A549 (cell line): ENCODE data around the gene MTA3. TPM values are rescaled to one million over a fixed set of nuclear protein-coding genes. Genes with fewer than 3 reads are reported as not detected.

Source experiments
- ATAC-seq, 2 experiments: fragments of 200-7000 bp in 1 of 2; fragments of >200 bp in 1 of 2; cut with Nextera tagmentation in 1 of 2; cut with Tn5 transposase in 1 of 2; 3 replicates each; pipeline versions ENCODE4 v1.8.0 to v1.9.1; 2018 to 2020; ENCODE audit warnings: mild to moderate bottlenecking in 1 of 2, moderate library complexity in 1 of 2
- CTCF ChIA-PET: fragments of 300-600 bp; sonication (Branson Sonifier 250); formaldehyde crosslinking; extraction: SDS; loops from one replicate; lab custom pipeline; 2021; ENCODE audit warnings: antibody characterized with exemption, inconsistent platforms; lab: Yijun Ruan, JAX
- POLR2A ChIA-PET: fragments of 350-600 bp; formaldehyde crosslinking; extraction: SDS; loops from one replicate; lab custom pipeline; 2021; ENCODE audit warnings: antibody characterized with exemption, inconsistent platforms; lab: Yijun Ruan, JAX
- DNase-seq, 2 experiments: peaks; one replicate each; pipeline versions ENCODE4 v3.0.0 to v3.0.0-alpha.2; 2011 to 2016; ENCODE audit warnings: low read depth in 1 of 2, low spot score in 1 of 2
- FAIRE-seq: peaks from 2 replicates; lab custom pipeline; 2011; peaks lifted over from hg19 to GRCh38; lab: Jason Lieb, UNC
- H3K27ac ChIP-seq, 2 experiments: fragments of >200 bp; sonication (Bioruptor Twin); formaldehyde crosslinking; 3 replicates each; pipeline ENCODE4 v1.5.1; 2016 to 2017
- H3K4me1 ChIP-seq: fragments of >200 bp; sonication (Bioruptor Twin); formaldehyde crosslinking; 3 replicates; pipeline ENCODE4 v1.6.1; 2016
- H3K4me2 ChIP-seq: fragments of >200 bp; sonication (Bioruptor Twin); formaldehyde crosslinking; 3 replicates; pipeline ENCODE4 v1.6.1; 2016
- H3K4me3 ChIP-seq: fragments of >200 bp; sonication (Bioruptor Twin); formaldehyde crosslinking; 3 replicates; pipeline ENCODE4 v1.5.1; 2016
- H3K9me3 ChIP-seq: fragments of >200 bp; sonication (Bioruptor Twin); formaldehyde crosslinking; 3 replicates; pipeline ENCODE4 v1.6.1; 2016
- ATOH8 ChIP-seq: fragments of 250-450 bp; sonication (Bioruptor Pico); IDR thresholded peaks from 2 replicates; pipeline ENCODE4 v1.5.0; 2020; ENCODE audit warnings: low read depth, mild to moderate bottlenecking, moderate library complexity
- CBX8 ChIP-seq: fragments of 200-600 bp; sonication (generic); IDR thresholded peaks from 2 replicates; pipeline ENCODE4 v1.6.1; 2016
- CEBPB ChIP-seq, 2 experiments: fragments of >200 bp in 1 of 2; sonication (Bioruptor Twin) in 1 of 2; formaldehyde crosslinking in 1 of 2; IDR thresholded peaks; 2 replicates each; pipeline ENCODE4 v1.6.1; 2012 to 2016
- CHD2 ChIP-seq: fragments of 150-350 bp; IDR thresholded peaks from 2 replicates; pipeline ENCODE4 v1.6.1; 2014; ENCODE audit warnings: low read length; ENCODE audit not compliant: partially characterized antibody
- CHD4 ChIP-seq: fragments of 200-600 bp; sonication (generic); IDR thresholded peaks from 2 replicates; pipeline ENCODE4 v1.6.1; 2016; ENCODE audit warnings: antibody characterized with exemption, mild to moderate bottlenecking, borderline replicate concordance
- CTCF ChIP-seq: fragments of >200 bp; sonication (Bioruptor Twin); formaldehyde crosslinking; IDR thresholded peaks from 3 replicates; pipeline ENCODE4 v1.5.1; 2016
- E2F6 ChIP-seq: IDR thresholded peaks from 2 replicates; pipeline ENCODE4 v1.6.1; 2012; ENCODE audit warnings: low read depth, borderline replicate concordance
- EHMT2 ChIP-seq: fragments of 200-600 bp; sonication (generic); IDR thresholded peaks from 2 replicates; pipeline ENCODE4 v1.6.1; 2016; ENCODE audit warnings: antibody characterized with exemption, low read depth, mild to moderate bottlenecking, moderate library complexity
- EP300 ChIP-seq, 2 experiments: fragments of >200 bp; sonication (Bioruptor Twin); formaldehyde crosslinking; IDR thresholded peaks; 2 replicates in 1 of 2; 3 replicates in 1 of 2; pipeline ENCODE4 v1.6.1; 2016 to 2017
- FOSB ChIP-seq: fragments of 250-450 bp; sonication (Bioruptor Pico); IDR thresholded peaks from 2 replicates; pipeline ENCODE4 v1.5.0; 2020; ENCODE audit warnings: mild to moderate bottlenecking, moderate library complexity
- FOXS1 ChIP-seq: fragments of 250-450 bp; sonication (Bioruptor Pico); IDR thresholded peaks from 2 replicates; pipeline ENCODE4 v1.5.0; 2020; ENCODE audit warnings: mild to moderate bottlenecking, moderate library complexity
- HDAC2 ChIP-seq: fragments of 200-600 bp; sonication (generic); IDR thresholded peaks from 2 replicates; pipeline ENCODE4 v1.6.1; 2016
- HES2 ChIP-seq: fragments of >200 bp; sonication (Bioruptor Twin); formaldehyde crosslinking; IDR thresholded peaks from 2 replicates; pipeline ENCODE4 v1.6.1; 2016
- JUN ChIP-seq, 2 experiments: fragments of >200 bp; sonication (Bioruptor Twin); formaldehyde crosslinking; IDR thresholded peaks; 2 replicates in 1 of 2; 3 replicates in 1 of 2; pipeline ENCODE4 v1.6.1; 2016 to 2017
- KDM1A ChIP-seq: fragments of 200-600 bp; sonication (generic); IDR thresholded peaks from 2 replicates; pipeline ENCODE4 v1.6.1; 2016; ENCODE audit warnings: low read depth, mild to moderate bottlenecking
- KDM5A ChIP-seq: fragments of 200-600 bp; sonication (generic); IDR thresholded peaks from 2 replicates; pipeline ENCODE4 v1.6.1; 2016; ENCODE audit warnings: antibody characterized with exemption, mild to moderate bottlenecking
- MAFK ChIP-seq: fragments of 450-650 bp; IDR thresholded peaks from 2 replicates; pipeline ENCODE4 v1.6.1; 2014; ENCODE audit not compliant: partially characterized antibody
- MAZ ChIP-seq: fragments of 150-350 bp; IDR thresholded peaks from 2 replicates; pipeline ENCODE4 v1.6.1; 2014; ENCODE audit warnings: antibody characterized with exemption, low read depth, low read length, borderline replicate concordance
- PHF8 ChIP-seq: fragments of 200-600 bp; sonication (generic); IDR thresholded peaks from 2 replicates; pipeline ENCODE4 v1.6.1; 2016; ENCODE audit warnings: low read depth, mild to moderate bottlenecking, antibody characterized with exemption, moderate library complexity, borderline replicate concordance
- POLR2AphosphoS2 ChIP-seq: conservative IDR thresholded peaks from 2 replicates; pipeline ENCODE4 v1.6.1; 2012; ENCODE audit warnings: low read length, improper control_type of control experiment, inconsistent platforms
- RCOR1 ChIP-seq: fragments of 150-350 bp; IDR thresholded peaks from 2 replicates; pipeline ENCODE4 v1.6.1; 2014; ENCODE audit warnings: antibody characterized with exemption, low read length, low read depth
- REST ChIP-seq: fragments of 200-600 bp; sonication (generic); IDR thresholded peaks from 2 replicates; pipeline ENCODE4 v1.6.1; 2016; ENCODE audit warnings: antibody characterized with exemption, mild to moderate bottlenecking, moderate library complexity
- SMC3 ChIP-seq: fragments of >200 bp; sonication (Bioruptor Twin); formaldehyde crosslinking; IDR thresholded peaks from 3 replicates; pipeline ENCODE4 v1.6.1; 2018; ENCODE audit warnings: inconsistent platforms
- SREBF2 ChIP-seq: fragments of 450-650 bp; IDR thresholded peaks from 2 replicates; pipeline ENCODE4 v1.6.1; 2014; ENCODE audit warnings: mild to moderate bottlenecking, moderate library complexity
- TFCP2L1 ChIP-seq: fragments of 250-450 bp; sonication (Bioruptor Pico); IDR thresholded peaks from 2 replicates; pipeline ENCODE4 v1.5.0; 2021; ENCODE audit warnings: mild to moderate bottlenecking
- USF2 ChIP-seq: fragments of 450-650 bp; IDR thresholded peaks from 2 replicates; pipeline ENCODE4 v1.6.1; 2014; ENCODE audit warnings: antibody characterized with exemption
- ZNF302 ChIP-seq: fragments of 250-450 bp; sonication (Bioruptor Pico); IDR thresholded peaks from 2 replicates; pipeline ENCODE4 v1.9.0; 2021; ENCODE audit warnings: inconsistent platforms, mild to moderate bottlenecking, moderate library complexity
- ZSCAN20 ChIP-seq: fragments of 250-450 bp; sonication (Bioruptor Pico); IDR thresholded peaks from 2 replicates; pipeline ENCODE4 v1.8.0; 2022; ENCODE audit warnings: mild to moderate bottlenecking, moderate library complexity
- WGBS: methylation state at CpG from one replicate; pipeline ENCODE4 v1.1.6; 2017; ENCODE audit errors: missing lambda C conversion rate; 5-methylcytosine and 5-hydroxymethylcytosine counted together
- polyA plus RNA-seq, 4 experiments: library from polyadenylated mRNA; depleted of rRNA in 3 of 4; stranded (reverse); fragments of >200 nt; fragmentation: RNase III in 1 of 4; extraction: RNeasy Plus Mini Kit Qiagen cat#74134 plus additional on column Dnase treatment in 1 of 4; gene quantifications; 2 replicates in 3 of 4; 3 replicates in 1 of 4; pipeline ENCODE4 v1.2.3, GENCODE V29; 2011 to 2017

Gene MTA3
- polyA plus RNA-seq, 2 of the 4 experiments (the other 2 are of a cell fraction), result 49.3 to 74.1 TPM

GRCh38 chr2:42542871-42543270, 25.6 kb upstream of the MTA3 start:
- Histone ChIP-seq H3K4me2 (no peak overlapping the region), H3K9me3 (no peaks in the 10 kb centered on the region), H3K4me3 (no peak overlapping the region), H3K27ac (no peak overlapping the region), H3K4me1 (no peaks in the 10 kb centered on the region)
- ATAC-seq, result no peak
- FAIRE-seq, result no peak
- CTCF ChIA-PET, result no interaction called here
- DNase-seq, result no peak
- WGBS, result 79% methylated on average over 4 of the region's 4 CpGs
- POLR2A ChIA-PET, result no interaction called here
- TF ChIP-seq FOSB (CRISPR knock-in tag) (no peak), RCOR1 (no peak), HES2 (no peak), TFCP2L1 (CRISPR knock-in tag) (no peak), MAFK (no peak), ATOH8 (CRISPR knock-in tag) (no peak), POLR2AphosphoS2 (no peak), SREBF2 (no peak), ZSCAN20 (no peak), CHD4 (no peak), CBX8 (no peak), E2F6 (no peak), REST (no peak), JUN (IDR thresholded peaks at IDR 0.05) (no peak), EHMT2 (no peak), KDM1A (no peak), USF2 (no peak)

- FAIRE-seq (no peak), ATAC-seq (no peak), DNase-seq (no peak)
- ChIA-PET POLR2A (no interaction called here), CTCF (interaction anchor here (0.9 kb wide), 1 partner anchor 118 kb away, joined by 3 read pairs; no protein-coding TSS in a partner anchor)
- WGBS, result 85% methylated on average over 8 of the region's 8 CpGs
- H3K4me2 ChIP-seq, result no peak overlapping the region
- no peak overlapping the region for H3K27ac ChIP-seq
- H3K4me3 ChIP-seq, result no peak overlapping the region
- no peaks in the 10 kb centered on the region for H3K9me3 ChIP-seq
- no peaks in the 10 kb centered on the region for H3K4me1 ChIP-seq
- no peak for TF ChIP-seq CTCF
- no peak for TF ChIP-seq CEBPB (IDR thresholded peaks at IDR 0.05)
- no peak for TF ChIP-seq PHF8
- TF ChIP-seq CHD2, result no peak
- no peak for TF ChIP-seq SMC3
- TF ChIP-seq ATOH8 (CRISPR knock-in tag), result no peak
- TF ChIP-seq KDM5A, result no peak
- TF ChIP-seq HES2, result no peak
- TF ChIP-seq EP300 (IDR thresholded peaks at IDR 0.05), result no peak
- TF ChIP-seq SREBF2, result no peak
- no peak for TF ChIP-seq MAFK
- no peak for TF ChIP-seq HDAC2
- TF ChIP-seq MAZ, result no peak
- TF ChIP-seq ZNF302 (CRISPR knock-in tag), result no peak
- no peak for TF ChIP-seq FOXS1 (CRISPR knock-in tag)
- TF ChIP-seq RCOR1, result no peak
Measured at GRCh38 chr2:42545023-42545721, 23.3 kb upstream of the MTA3 start.
